ENCODE data around the gene SYT13. TPM values are rescaled to one million over a fixed set of nuclear protein-coding genes. Genes with fewer than 3 reads are reported as not detected.

The SYT13 gene
- total and polyA plus RNA-seq, 9 donors, result 0.13 to 1.0 (median 0.43) TPM; not detected in 4

GRCh38 chr11:45279645-45280044 lies 6.5 kb downstream of the SYT13 start:
- WGBS, 3 donors, result 90 to 92% (median 92%) methylated on average over 2 of the region's 2 CpGs
- DNase-seq, result no peak
- H3K27ac ChIP-seq, result no peak overlapping the region
- TF ChIP-seq POLR2A (IDR thresholded peaks at IDR 0.05), result no peak
- TF ChIP-seq, protein P1, sequence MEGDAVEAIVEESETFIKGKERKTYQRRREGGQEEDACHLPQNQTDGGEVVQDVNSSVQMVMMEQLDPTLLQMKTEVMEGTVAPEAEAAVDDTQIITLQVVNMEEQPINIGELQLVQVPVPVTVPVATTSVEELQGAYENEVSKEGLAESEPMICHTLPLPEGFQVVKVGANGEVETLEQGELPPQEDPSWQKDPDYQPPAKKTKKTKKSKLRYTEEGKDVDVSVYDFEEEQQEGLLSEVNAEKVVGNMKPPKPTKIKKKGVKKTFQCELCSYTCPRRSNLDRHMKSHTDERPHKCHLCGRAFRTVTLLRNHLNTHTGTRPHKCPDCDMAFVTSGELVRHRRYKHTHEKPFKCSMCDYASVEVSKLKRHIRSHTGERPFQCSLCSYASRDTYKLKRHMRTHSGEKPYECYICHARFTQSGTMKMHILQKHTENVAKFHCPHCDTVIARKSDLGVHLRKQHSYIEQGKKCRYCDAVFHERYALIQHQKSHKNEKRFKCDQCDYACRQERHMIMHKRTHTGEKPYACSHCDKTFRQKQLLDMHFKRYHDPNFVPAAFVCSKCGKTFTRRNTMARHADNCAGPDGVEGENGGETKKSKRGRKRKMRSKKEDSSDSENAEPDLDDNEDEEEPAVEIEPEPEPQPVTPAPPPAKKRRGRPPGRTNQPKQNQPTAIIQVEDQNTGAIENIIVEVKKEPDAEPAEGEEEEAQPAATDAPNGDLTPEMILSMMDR (IDR thresholded peaks at IDR 0.05), result no peak
- TF ChIP-seq EP300 (IDR thresholded peaks at IDR 0.05), result no peak
- H3K9me3 ChIP-seq, result no peaks in the 10 kb centered on the region
- H3K36me3 ChIP-seq, result no peaks in the 10 kb centered on the region
- no peaks in the 10 kb centered on the region for H3K27me3 ChIP-seq
- H3K4me3 ChIP-seq, result no peak overlapping the region
- no peaks in the 10 kb centered on the region for H3K4me1 ChIP-seq (ENCODE audit: insufficient read depth)
- intact Hi-C loops (cut with DNase I), result no loop called here

GRCh38 chr11:45278714-45279113 lies 7.4 kb downstream of the SYT13 start:
- no peak for DNase-seq
- TF ChIP-seq, protein P1 (IDR thresholded peaks at IDR 0.05), result no peak
- no peak for TF ChIP-seq POLR2A (IDR thresholded peaks at IDR 0.05)
- no peak for TF ChIP-seq EP300 (IDR thresholded peaks at IDR 0.05)
- WGBS, 3 donors, result 80 to 85% (median 81%) methylated on average over 4 of the region's 4 CpGs
- Histone ChIP-seq H3K9me3 (no peaks in the 10 kb centered on the region), H3K4me1 (ENCODE audit: insufficient read depth) (no peaks in the 10 kb centered on the region), H3K36me3 (no peaks in the 10 kb centered on the region), H3K27me3 (no peaks in the 10 kb centered on the region), H3K27ac (no peak overlapping the region), H3K4me3 (no peak overlapping the region)
- intact Hi-C loops (cut with DNase I), result no loop called here

GRCh38 chr11:45275828-45276227 lies 10.3 kb downstream of the SYT13 start:
- no peaks in the 10 kb centered on the region for H3K4me1 ChIP-seq (ENCODE audit: insufficient read depth)
- TF ChIP-seq, protein P1 (IDR thresholded peaks at IDR 0.05), result no peak
- TF ChIP-seq EP300 (IDR thresholded peaks at IDR 0.05) (no peak), POLR2A (IDR thresholded peaks at IDR 0.05) (no peak)
- no peaks in the 10 kb centered on the region for H3K27me3 ChIP-seq
- 69 to 80% (median 72%) methylated on average over 4 of the region's 4 CpGs for WGBS, 3 donors
- H3K27ac ChIP-seq, result no peak overlapping the region
- no peak overlapping the region for H3K4me3 ChIP-seq
- intact Hi-C loops (cut with DNase I), result no loop called here
- H3K9me3 ChIP-seq, result no peaks in the 10 kb centered on the region
- DNase-seq, result no peak
- H3K36me3 ChIP-seq, result no peaks in the 10 kb centered on the region

DNA sequence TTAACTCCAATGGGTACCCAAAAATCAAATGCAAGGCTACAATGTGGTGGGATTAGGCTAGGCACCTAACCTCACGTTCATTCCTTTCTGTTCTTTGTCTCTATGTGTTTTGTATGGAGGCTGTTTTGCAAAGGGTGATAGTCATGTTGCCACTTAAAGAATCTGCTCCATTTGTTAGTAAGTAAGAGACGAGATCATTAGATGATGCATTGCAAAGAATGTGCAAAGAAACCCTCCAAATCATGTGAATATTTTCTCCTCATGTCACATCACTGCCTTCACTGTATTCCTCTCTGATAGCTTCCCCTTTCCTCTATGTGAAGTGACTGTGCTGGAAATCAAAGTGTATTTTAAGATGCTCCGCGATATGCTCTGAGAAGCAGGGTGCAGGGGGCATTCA lies 11.9 kb downstream of the SYT13 start:
- DNase-seq, result no peak
- no peak overlapping the region for H3K27ac ChIP-seq
- no peak for TF ChIP-seq POLR2A (IDR thresholded peaks at IDR 0.05)
- TF ChIP-seq, protein P1 (IDR thresholded peaks at IDR 0.05), result no peak
- no peak for TF ChIP-seq EP300 (IDR thresholded peaks at IDR 0.05)
- intact Hi-C loops (cut with DNase I), result no loop called here
- WGBS, 3 donors, result 73 to 78% (median 77%) methylated on average over 4 of the region's 4 CpGs
- H3K27me3 ChIP-seq, result no peaks in the 10 kb centered on the region
- H3K36me3 ChIP-seq, result no peaks in the 10 kb centered on the region
- H3K4me3 ChIP-seq, result no peak overlapping the region
- H3K4me1 ChIP-seq (ENCODE audit: insufficient read depth), result no peaks in the 10 kb centered on the region
- H3K9me3 ChIP-seq, result no peaks in the 10 kb centered on the region
